ENCODE results near the gene IMMP2L.

Gene IMMP2L

DNA sequence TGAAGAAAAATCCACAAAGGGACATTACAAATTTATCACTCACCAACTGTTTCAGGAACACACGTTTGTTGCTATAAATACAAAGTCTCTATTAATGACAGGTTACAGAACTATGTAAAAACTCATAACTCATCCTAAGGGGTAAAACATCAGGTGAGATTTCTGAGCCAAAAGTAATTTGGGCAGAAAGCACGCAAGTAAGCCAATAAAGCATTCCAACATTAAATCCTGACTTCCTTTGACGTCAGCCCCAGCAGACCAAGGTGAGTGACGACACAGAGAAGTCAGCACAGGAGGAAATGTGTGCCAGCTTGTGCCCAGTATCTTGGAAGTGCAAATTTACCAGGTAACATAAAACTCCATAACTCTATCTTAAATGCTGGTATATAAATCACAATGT lies 45.7 kb downstream of the IMMP2L start:
- TF ChIP-seq, protein P1, sequence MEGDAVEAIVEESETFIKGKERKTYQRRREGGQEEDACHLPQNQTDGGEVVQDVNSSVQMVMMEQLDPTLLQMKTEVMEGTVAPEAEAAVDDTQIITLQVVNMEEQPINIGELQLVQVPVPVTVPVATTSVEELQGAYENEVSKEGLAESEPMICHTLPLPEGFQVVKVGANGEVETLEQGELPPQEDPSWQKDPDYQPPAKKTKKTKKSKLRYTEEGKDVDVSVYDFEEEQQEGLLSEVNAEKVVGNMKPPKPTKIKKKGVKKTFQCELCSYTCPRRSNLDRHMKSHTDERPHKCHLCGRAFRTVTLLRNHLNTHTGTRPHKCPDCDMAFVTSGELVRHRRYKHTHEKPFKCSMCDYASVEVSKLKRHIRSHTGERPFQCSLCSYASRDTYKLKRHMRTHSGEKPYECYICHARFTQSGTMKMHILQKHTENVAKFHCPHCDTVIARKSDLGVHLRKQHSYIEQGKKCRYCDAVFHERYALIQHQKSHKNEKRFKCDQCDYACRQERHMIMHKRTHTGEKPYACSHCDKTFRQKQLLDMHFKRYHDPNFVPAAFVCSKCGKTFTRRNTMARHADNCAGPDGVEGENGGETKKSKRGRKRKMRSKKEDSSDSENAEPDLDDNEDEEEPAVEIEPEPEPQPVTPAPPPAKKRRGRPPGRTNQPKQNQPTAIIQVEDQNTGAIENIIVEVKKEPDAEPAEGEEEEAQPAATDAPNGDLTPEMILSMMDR (IDR thresholded peaks at IDR 0.05; ENCODE audit: low read depth, low read length) = no peak
- DNase-seq = no peak
- Histone ChIP-seq H3K4me3 (ENCODE audit: low read depth, low read length) (no peak overlapping the region), H3K4me1 (no peaks in the 10 kb centered on the region), H3K36me3 (peaks cover 2% of the 10 kb centered on the region; the same call in 1 of the 2 replicates), H3K9me3 (no peaks in the 10 kb centered on the region; the same call in 1 of the 2 replicates), H3K27me3 (no peaks in the 10 kb centered on the region)

DNA sequence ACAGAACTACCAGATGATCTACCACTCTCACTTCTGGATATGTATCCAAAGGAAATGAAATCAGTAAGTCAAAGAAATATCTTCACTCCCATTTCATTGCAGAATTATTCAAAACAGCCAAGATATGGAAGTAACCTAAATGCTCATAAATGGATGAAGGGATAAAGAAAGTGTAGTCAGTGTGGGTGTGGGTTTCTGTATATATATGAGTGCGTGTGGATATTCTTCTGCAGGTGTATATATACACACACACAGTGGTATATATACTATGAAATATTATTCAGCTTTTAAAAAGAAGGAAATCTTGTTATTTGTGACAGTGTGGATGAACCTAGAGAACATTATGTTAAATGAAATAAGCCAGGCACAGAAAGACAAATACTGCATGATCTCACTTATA lies 48.7 kb downstream of the IMMP2L start:
- DNase-seq = no peak
- Histone ChIP-seq H3K4me3 (ENCODE audit: low read depth, low read length) (no peak overlapping the region), H3K4me1 (no peaks in the 10 kb centered on the region), H3K36me3 (no peaks in the 10 kb centered on the region), H3K9me3 (no peaks in the 10 kb centered on the region; the same call in 1 of the 2 replicates), H3K27me3 (no peaks in the 10 kb centered on the region)
- TF ChIP-seq, protein P1 (IDR thresholded peaks at IDR 0.05; ENCODE audit: low read depth, low read length) = no peak

DNA sequence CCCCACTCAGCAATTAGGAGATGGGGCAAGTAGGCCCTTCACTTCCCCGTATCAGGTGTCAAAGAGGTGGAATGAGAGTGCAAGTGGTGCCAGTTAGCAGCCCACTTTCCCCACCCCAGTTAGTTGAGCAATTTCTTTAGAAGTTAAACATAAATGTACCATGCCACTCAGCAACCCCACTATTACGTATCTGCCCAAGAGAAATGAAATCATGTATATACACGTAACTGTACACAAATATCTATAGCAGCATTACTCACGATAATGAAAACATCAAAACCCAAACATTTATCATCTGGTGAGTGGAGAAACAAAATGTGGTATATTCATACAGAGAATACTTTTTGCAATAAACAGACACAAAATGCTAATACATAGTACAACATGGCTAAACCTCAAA lies 50.4 kb downstream of the IMMP2L start:
- Histone ChIP-seq H3K27me3 (no peaks in the 10 kb centered on the region), H3K36me3 (no peaks in the 10 kb centered on the region), H3K9me3 (no peaks in the 10 kb centered on the region; the same call in 1 of the 2 replicates), H3K4me1 (peaks cover 3% of the 10 kb centered on the region; the same call in 1 of the 2 replicates), H3K4me3 (ENCODE audit: low read depth, low read length) (no peak overlapping the region)
- no peak for DNase-seq
- TF ChIP-seq, protein P1 (IDR thresholded peaks at IDR 0.05; ENCODE audit: low read depth, low read length) = no peak

DNA sequence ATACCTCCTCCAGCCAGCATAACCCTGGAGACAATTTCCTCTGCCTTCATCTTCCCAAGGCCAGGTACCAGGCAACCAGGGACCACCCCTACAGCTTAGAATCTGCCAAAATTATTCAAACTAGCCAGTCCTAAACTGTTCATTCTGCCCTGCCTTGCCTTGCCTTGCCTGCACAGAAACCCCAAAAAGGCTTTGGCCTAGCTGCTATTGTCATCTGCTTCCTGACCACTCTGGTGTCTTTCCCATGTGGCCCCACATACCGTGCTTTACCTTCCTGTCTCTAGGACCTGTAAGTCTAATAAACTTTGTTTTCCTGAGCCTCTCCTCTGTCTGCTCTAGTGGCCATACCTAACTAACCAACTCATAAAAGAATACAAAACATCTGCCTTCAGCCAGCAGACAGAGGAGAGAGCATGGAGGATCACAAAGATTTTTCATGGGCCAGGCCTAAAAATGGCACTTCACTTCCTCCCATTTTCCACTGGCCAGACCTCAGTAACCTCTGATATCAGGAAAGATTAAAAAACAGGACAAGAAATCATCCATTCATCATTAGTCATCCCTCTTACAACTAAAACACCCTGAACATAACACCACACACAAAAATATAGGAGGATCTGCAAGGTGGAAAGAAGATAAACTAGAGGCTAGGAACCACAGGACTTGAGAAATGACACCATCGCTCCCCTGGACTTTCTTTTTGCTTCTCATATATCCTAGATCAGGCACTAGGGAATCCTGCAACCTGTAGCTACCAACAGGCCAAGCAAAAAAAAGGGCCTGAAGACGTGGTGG lies 51.5 kb downstream of the IMMP2L start:
- TF ChIP-seq, protein P1 (IDR thresholded peaks at IDR 0.05; ENCODE audit: low read depth, low read length) = no peak
- Histone ChIP-seq H3K9me3 (no peaks in the 10 kb centered on the region; the same call in 1 of the 2 replicates), H3K4me3 (ENCODE audit: low read depth, low read length) (no peak overlapping the region), H3K27me3 (no peaks in the 10 kb centered on the region), H3K4me1 (peaks cover 3% of the 10 kb centered on the region; the same call in 1 of the 2 replicates), H3K36me3 (no peaks in the 10 kb centered on the region)
- DNase-seq = no peak

DNA sequence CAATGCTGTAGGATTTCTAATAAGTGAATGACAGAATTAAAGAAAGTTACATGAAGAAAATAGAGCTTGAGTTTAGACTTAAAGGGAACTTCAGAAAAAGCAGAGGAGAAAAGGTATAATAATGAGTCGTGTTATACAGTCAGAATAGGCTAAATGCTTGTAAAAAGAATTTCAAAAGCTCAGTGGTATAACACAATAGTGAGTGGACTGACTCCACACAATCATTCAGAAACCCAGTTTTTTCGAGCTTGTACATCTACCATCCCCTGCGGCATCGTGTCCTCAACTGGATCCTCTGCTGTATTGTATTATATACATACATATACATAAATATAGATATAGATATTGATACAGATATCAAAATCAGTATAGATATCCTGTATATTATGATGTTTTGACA lies 52.2 kb downstream of the IMMP2L start:
- Histone ChIP-seq H3K4me1 (peaks cover 3% of the 10 kb centered on the region; the same call in 1 of the 2 replicates), H3K4me3 (ENCODE audit: low read depth, low read length) (no peak overlapping the region), H3K36me3 (no peaks in the 10 kb centered on the region), H3K9me3 (no peaks in the 10 kb centered on the region; the same call in 1 of the 2 replicates), H3K27me3 (no peaks in the 10 kb centered on the region)
- no peak for DNase-seq
- TF ChIP-seq, protein P1 (IDR thresholded peaks at IDR 0.05; ENCODE audit: low read depth, low read length) = no peak

DNA sequence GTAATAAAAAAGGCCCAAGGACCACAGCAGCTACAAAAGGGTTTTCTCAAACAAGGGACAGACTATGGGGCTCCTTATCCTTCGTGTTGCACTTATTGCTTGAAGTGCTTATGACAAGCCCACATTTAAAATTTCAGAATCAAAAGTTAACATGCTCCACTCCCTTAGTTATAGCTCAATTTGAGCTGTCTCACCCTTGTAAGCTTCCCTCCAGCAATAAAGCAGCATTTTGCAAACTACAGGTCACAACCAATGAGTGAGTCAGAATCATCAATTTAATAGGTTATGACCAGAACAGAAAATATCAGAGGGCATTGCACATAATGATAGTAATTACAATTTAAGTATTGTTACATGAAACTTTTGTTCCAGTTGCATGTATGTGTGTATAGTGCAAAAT lies 53.0 kb downstream of the IMMP2L start:
- no peak for DNase-seq
- Histone ChIP-seq H3K36me3 (no peaks in the 10 kb centered on the region), H3K4me3 (ENCODE audit: low read depth, low read length) (no peak overlapping the region), H3K9me3 (no peaks in the 10 kb centered on the region; the same call in 1 of the 2 replicates), H3K4me1 (peaks cover 3% of the 10 kb centered on the region; the same call in 1 of the 2 replicates), H3K27me3 (no peaks in the 10 kb centered on the region)
- TF ChIP-seq, protein P1 (IDR thresholded peaks at IDR 0.05; ENCODE audit: low read depth, low read length) = no peak

Data from BE2C (cell line).